ENCODE measurements around the gene CABP7. TPM values are rescaled to one million over a fixed set of nuclear protein-coding genes. Genes with fewer than 3 reads are reported as not detected.

Gene CABP7
- polyA plus RNA-seq, 1 of the 3 experiments (the other 2 are of a cell fraction), result 0.72 TPM

DNA sequence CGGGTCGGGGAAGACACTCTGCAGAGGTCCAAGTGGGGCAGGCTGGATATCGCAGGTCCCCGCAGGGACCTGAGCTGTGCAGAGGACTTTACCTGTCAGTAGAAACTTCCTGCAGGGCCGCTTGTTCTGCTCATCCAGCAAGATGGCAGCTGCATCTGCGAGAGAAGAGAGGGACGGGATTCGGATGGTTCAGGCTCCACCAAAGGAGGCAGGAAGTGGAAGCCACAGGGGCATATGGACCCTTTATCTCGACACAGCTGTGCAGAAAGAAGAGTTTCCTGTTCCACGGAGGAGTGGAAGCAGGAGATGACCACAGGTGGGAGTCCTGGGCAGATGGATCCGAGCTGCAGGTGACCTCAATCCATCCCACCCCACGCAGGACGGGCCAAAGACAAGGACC is 22.5 kb downstream of the CABP7 start:
- H3K9ac ChIP-seq, result no peak overlapping the region
- H3K9me2 ChIP-seq, result no peaks in the 10 kb centered on the region
- peaks cover 0 to 12% of the 10 kb centered on the region in 2 experiments for H3K36me3 ChIP-seq (replicated peaks in 1 of 2; ENCODE audit: control insufficient read depth in 1 of 2, insufficient read depth in 2 of 2, low read length in 1 of 2)
- POLR2A ChIA-PET, result no interaction called here
- TF ChIP-seq, protein P1, sequence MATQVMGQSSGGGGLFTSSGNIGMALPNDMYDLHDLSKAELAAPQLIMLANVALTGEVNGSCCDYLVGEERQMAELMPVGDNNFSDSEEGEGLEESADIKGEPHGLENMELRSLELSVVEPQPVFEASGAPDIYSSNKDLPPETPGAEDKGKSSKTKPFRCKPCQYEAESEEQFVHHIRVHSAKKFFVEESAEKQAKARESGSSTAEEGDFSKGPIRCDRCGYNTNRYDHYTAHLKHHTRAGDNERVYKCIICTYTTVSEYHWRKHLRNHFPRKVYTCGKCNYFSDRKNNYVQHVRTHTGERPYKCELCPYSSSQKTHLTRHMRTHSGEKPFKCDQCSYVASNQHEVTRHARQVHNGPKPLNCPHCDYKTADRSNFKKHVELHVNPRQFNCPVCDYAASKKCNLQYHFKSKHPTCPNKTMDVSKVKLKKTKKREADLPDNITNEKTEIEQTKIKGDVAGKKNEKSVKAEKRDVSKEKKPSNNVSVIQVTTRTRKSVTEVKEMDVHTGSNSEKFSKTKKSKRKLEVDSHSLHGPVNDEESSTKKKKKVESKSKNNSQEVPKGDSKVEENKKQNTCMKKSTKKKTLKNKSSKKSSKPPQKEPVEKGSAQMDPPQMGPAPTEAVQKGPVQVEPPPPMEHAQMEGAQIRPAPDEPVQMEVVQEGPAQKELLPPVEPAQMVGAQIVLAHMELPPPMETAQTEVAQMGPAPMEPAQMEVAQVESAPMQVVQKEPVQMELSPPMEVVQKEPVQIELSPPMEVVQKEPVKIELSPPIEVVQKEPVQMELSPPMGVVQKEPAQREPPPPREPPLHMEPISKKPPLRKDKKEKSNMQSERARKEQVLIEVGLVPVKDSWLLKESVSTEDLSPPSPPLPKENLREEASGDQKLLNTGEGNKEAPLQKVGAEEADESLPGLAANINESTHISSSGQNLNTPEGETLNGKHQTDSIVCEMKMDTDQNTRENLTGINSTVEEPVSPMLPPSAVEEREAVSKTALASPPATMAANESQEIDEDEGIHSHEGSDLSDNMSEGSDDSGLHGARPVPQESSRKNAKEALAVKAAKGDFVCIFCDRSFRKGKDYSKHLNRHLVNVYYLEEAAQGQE (IDR thresholded peaks at IDR 0.05; ENCODE audit: low read depth, low read length), result no peak
- TF ChIP-seq FOXM1 (IDR thresholded peaks at IDR 0.05; ENCODE audit: low read depth) (no peak), YY1 (IDR thresholded peaks at IDR 0.05; ENCODE audit: low read depth) (no peak), FOSL2 (IDR thresholded peaks at IDR 0.05; ENCODE audit: borderline replicate concordance, low read depth) (no peak), GABPA (IDR thresholded peaks at IDR 0.05; ENCODE audit: low read depth) (no peak), CTCF (IDR thresholded peaks at IDR 0.05) (no peak), JUND (IDR thresholded peaks at IDR 0.05) (no peak), NFIC (IDR thresholded peaks at IDR 0.05; ENCODE audit: borderline replicate concordance) (no peak), GATA2 (CRISPR knock-in tag; IDR thresholded peaks at IDR 0.05) (no peak), SIN3A (IDR thresholded peaks at IDR 0.05; ENCODE audit: borderline replicate concordance, low read depth, low read length) (no peak), NRF1 (IDR thresholded peaks at IDR 0.05; ENCODE audit: low read depth, low read length) (no peak), POLR2AphosphoS5 (IDR thresholded peaks at IDR 0.05; ENCODE audit: low read depth, low read length) (no peak), RFX5 (IDR thresholded peaks at IDR 0.05; ENCODE audit: low read length) (no peak), TEAD4 (IDR thresholded peaks at IDR 0.05; ENCODE audit: borderline replicate concordance, insufficient read depth) (no peak), EP300 (IDR thresholded peaks at IDR 0.05; ENCODE audit: borderline replicate concordance in 1 of 2, low read depth in 1 of 2, low read length in 1 of 2) (no peak), RXRA (IDR thresholded peaks at IDR 0.05; ENCODE audit: borderline replicate concordance, low read depth) (no peak), FOXJ3 (CRISPR knock-in tag; IDR thresholded peaks at IDR 0.05) (no peak), MXI1 (IDR thresholded peaks at IDR 0.05; ENCODE audit: low read depth, low read length) (no peak)
- TF ChIP-seq, protein P2, sequence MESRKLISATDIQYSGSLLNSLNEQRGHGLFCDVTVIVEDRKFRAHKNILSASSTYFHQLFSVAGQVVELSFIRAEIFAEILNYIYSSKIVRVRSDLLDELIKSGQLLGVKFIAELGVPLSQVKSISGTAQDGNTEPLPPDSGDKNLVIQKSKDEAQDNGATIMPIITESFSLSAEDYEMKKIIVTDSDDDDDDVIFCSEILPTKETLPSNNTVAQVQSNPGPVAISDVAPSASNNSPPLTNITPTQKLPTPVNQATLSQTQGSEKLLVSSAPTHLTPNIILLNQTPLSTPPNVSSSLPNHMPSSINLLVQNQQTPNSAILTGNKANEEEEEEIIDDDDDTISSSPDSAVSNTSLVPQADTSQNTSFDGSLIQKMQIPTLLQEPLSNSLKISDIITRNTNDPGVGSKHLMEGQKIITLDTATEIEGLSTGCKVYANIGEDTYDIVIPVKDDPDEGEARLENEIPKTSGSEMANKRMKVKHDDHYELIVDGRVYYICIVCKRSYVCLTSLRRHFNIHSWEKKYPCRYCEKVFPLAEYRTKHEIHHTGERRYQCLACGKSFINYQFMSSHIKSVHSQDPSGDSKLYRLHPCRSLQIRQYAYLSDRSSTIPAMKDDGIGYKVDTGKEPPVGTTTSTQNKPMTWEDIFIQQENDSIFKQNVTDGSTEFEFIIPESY (IDR thresholded peaks at IDR 0.05; ENCODE audit: borderline replicate concordance, low read depth), result no peak
- TF ChIP-seq, protein P3, sequence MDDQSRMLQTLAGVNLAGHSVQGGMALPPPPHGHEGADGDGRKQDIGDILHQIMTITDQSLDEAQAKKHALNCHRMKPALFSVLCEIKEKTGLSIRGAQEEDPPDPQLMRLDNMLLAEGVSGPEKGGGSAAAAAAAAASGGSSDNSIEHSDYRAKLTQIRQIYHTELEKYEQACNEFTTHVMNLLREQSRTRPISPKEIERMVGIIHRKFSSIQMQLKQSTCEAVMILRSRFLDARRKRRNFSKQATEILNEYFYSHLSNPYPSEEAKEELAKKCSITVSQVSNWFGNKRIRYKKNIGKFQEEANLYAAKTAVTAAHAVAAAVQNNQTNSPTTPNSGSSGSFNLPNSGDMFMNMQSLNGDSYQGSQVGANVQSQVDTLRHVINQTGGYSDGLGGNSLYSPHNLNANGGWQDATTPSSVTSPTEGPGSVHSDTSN (IDR thresholded peaks at IDR 0.05), result no peak
- no peaks in the 10 kb centered on the region for H3K79me2 ChIP-seq (ENCODE audit: insufficient read depth)
- CTCF ChIA-PET, result interaction anchor here (0.7 to 1.6 kb wide), 4 partner anchors 8 to 117 kb away, joined by 3 to 4 read pairs (median 4); partner anchors contain the start of genes UQCR10 and ZMAT5
- no peak overlapping the region for H3K4me3 ChIP-seq (ENCODE audit: low read depth in 2 of 2, low read length in 1 of 2)
- no peak overlapping the region for H3K27ac ChIP-seq (ENCODE audit: low read depth in 2 of 2, low read length in 1 of 2)
- no peaks in the 10 kb centered on the region for H4K20me1 ChIP-seq (ENCODE audit: insufficient read depth)
- no peak overlapping the region for H3K4me2 ChIP-seq
- no peaks in the 10 kb centered on the region for H3K9me3 ChIP-seq
- no peaks in the 10 kb centered on the region; a peak in 1 of 4 replicates for H3K4me1 ChIP-seq (ENCODE audit: control insufficient read depth in 1 of 2, insufficient read depth in 2 of 2, low read depth in 1 of 2, low read length in 1 of 2)
- H2AFZ ChIP-seq (ENCODE audit: low read depth), result no peak overlapping the region
- no peaks in the 10 kb centered on the region for H3F3A ChIP-seq (replicated peaks; ENCODE audit: insufficient read depth)
- 85% methylated on average over 13 of the region's 13 CpGs for WGBS (ENCODE audit: low lambda C conversion rate)
- no peak for DNase-seq
- H3K27me3 ChIP-seq (ENCODE audit: insufficient read depth), result no peaks in the 10 kb centered on the region
